Nephron progenitor cell (in vitro differentiated cells): ENCODE data around the gene MAP3K5.

ENCODE experiments used
- DNase-seq: peaks from one replicate; pipeline ENCODE4 v3.0.0; 2021
- H3K27ac Mint-ChIP-seq: 2 replicates; pipeline ENCODE4 v1.8.0; 2021; ENCODE audit warnings: mild to moderate bottlenecking, moderate library complexity, mixed read lengths
- H3K27me3 Mint-ChIP-seq: 2 replicates; pipeline ENCODE4 v1.8.0; 2021; ENCODE audit warnings: mild to moderate bottlenecking, low read depth, mixed read lengths; ENCODE audit not compliant: poor library complexity
- H3K36me3 Mint-ChIP-seq: 2 replicates; pipeline ENCODE4 v1.8.0; 2021; ENCODE audit warnings: low read depth, mixed read lengths
- H3K4me1 Mint-ChIP-seq: 2 replicates; pipeline ENCODE4 v1.8.0; 2021; ENCODE audit warnings: mixed read lengths
- H3K4me3 Mint-ChIP-seq: 2 replicates; pipeline ENCODE4 v1.8.0; 2021; ENCODE audit warnings: mild to moderate bottlenecking, moderate library complexity, mixed read lengths
- H3K9me3 Mint-ChIP-seq: 2 replicates; pipeline ENCODE4 v1.8.0; 2021; ENCODE audit warnings: mild to moderate bottlenecking, moderate library complexity, mixed read lengths
- TF ChIP-seq, protein P1 (sequence below): fragments of 200-600 bp; sonication (generic); IDR thresholded peaks from 2 replicates; pipeline ENCODE4 v1.5.0; 2021; ENCODE audit warnings: antibody characterized with exemption

Gene MAP3K5

DNA sequence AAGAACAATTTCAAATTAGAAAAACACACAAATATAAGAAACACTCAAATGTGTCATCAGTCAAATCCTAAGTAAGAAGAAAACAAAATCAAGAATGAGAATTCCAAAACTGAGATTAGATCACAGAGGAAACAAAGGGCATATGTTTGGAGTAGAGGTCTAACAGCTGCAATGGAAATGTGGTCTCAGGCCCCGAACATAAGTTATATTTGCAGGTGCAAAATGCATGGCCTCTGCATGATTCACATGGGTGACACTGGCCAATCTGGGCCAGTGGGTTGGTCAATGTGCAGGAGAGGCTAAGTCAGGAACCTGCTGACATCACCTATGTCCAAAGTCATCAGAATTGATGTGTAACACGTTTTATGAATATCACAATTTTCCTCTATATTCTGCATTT is 133.6 kb downstream of the MAP3K5 start:
- H3K27me3 Mint-ChIP-seq = peaks cover under 1% of the 10 kb centered on the region
- H3K9me3 Mint-ChIP-seq = no peaks in the 10 kb centered on the region
- TF ChIP-seq, protein P1, sequence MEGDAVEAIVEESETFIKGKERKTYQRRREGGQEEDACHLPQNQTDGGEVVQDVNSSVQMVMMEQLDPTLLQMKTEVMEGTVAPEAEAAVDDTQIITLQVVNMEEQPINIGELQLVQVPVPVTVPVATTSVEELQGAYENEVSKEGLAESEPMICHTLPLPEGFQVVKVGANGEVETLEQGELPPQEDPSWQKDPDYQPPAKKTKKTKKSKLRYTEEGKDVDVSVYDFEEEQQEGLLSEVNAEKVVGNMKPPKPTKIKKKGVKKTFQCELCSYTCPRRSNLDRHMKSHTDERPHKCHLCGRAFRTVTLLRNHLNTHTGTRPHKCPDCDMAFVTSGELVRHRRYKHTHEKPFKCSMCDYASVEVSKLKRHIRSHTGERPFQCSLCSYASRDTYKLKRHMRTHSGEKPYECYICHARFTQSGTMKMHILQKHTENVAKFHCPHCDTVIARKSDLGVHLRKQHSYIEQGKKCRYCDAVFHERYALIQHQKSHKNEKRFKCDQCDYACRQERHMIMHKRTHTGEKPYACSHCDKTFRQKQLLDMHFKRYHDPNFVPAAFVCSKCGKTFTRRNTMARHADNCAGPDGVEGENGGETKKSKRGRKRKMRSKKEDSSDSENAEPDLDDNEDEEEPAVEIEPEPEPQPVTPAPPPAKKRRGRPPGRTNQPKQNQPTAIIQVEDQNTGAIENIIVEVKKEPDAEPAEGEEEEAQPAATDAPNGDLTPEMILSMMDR = no peak
- no peak for DNase-seq
- no peaks in the 10 kb centered on the region for H3K4me1 Mint-ChIP-seq
- no peaks in the 10 kb centered on the region for H3K36me3 Mint-ChIP-seq
- no peak overlapping the region for H3K4me3 Mint-ChIP-seq
- no peak overlapping the region for H3K27ac Mint-ChIP-seq

GRCh38 chr6:136657666-136658065 is 134.6 kb downstream of the MAP3K5 start:
- TF ChIP-seq, protein P1 = no peak
- H3K36me3 Mint-ChIP-seq = no peaks in the 10 kb centered on the region
- DNase-seq = no peak
- no peak overlapping the region for H3K4me3 Mint-ChIP-seq
- no peaks in the 10 kb centered on the region for H3K9me3 Mint-ChIP-seq
- no peaks in the 10 kb centered on the region for H3K4me1 Mint-ChIP-seq
- no peaks in the 10 kb centered on the region for H3K27me3 Mint-ChIP-seq
- H3K27ac Mint-ChIP-seq = no peak overlapping the region

- H3K4me1 Mint-ChIP-seq = no peaks in the 10 kb centered on the region
- H3K36me3 Mint-ChIP-seq = no peaks in the 10 kb centered on the region
- H3K9me3 Mint-ChIP-seq = no peaks in the 10 kb centered on the region
- H3K27ac Mint-ChIP-seq = no peak overlapping the region
- no peak for DNase-seq
- no peak overlapping the region for H3K4me3 Mint-ChIP-seq
- H3K27me3 Mint-ChIP-seq = peaks cover 5% of the 10 kb centered on the region
- TF ChIP-seq, protein P1 = no peak
These were observed 136.2 kb downstream of the MAP3K5 start for GRCh38 chr6:136656121-136656520.

- H3K9me3 Mint-ChIP-seq = no peaks in the 10 kb centered on the region
- DNase-seq = no peak
- no peak overlapping the region for H3K27ac Mint-ChIP-seq
- H3K36me3 Mint-ChIP-seq = no peaks in the 10 kb centered on the region
- peaks cover 8% of the 10 kb centered on the region for H3K27me3 Mint-ChIP-seq
- no peaks in the 10 kb centered on the region for H3K4me1 Mint-ChIP-seq
- no peak overlapping the region for H3K4me3 Mint-ChIP-seq
- TF ChIP-seq, protein P1 = no peak
These were observed 136.8 kb downstream of the MAP3K5 start for GRCh38 chr6:136655239-136656014.

- H3K27me3 Mint-ChIP-seq = peaks cover 8% of the 10 kb centered on the region
- no peak overlapping the region for H3K27ac Mint-ChIP-seq
- no peak overlapping the region for H3K4me3 Mint-ChIP-seq
- no peak for DNase-seq
- no peaks in the 10 kb centered on the region for H3K36me3 Mint-ChIP-seq
- TF ChIP-seq, protein P1 = no peak
- no peaks in the 10 kb centered on the region for H3K4me1 Mint-ChIP-seq
- no peaks in the 10 kb centered on the region for H3K9me3 Mint-ChIP-seq
These were observed 138.2 kb downstream of the MAP3K5 start for GRCh38 chr6:136654086-136654485.

DNA sequence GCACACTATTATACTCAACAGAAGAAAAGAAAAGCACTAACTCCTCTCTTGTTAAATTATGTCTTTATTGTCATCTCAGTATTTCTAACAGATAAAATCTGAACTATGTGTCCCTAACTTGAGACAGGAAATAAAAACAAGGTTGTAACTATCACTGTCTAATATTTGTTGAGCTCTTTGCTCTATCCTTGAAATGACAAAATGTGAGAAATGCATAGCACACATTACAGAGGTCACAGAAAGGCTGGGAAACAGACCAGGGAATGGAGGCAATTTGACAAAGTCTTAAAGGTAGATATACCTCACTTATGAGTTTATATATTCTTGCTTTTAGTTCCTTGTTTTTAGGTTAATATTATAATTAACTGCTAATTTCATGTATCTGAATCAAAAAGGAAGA is 139.6 kb downstream of the MAP3K5 start:
- DNase-seq = no peak
- Mint-ChIP-seq H3K27me3 (peaks cover 8% of the 10 kb centered on the region), H3K27ac (no peak overlapping the region), H3K4me3 (no peak overlapping the region), H3K4me1 (no peaks in the 10 kb centered on the region), H3K9me3 (no peaks in the 10 kb centered on the region), H3K36me3 (no peaks in the 10 kb centered on the region)
- TF ChIP-seq, protein P1 = no peak
